Motor neuron (in vitro differentiated cells): ENCODE data around the gene HSF2BP. TPM values are rescaled to one million over a fixed set of nuclear protein-coding genes. Genes with fewer than 3 reads are reported as not detected.

Experiments used
- ATAC-seq, 8 experiments: fragments of 200-7000 bp; cut with Tn5 transposase; replicated peaks in 6 of 8; 2 replicates each; pipeline ENCODE4 v1.8.0; 2021; ENCODE audit warnings: mild to moderate bottlenecking in 8 of 8, moderate library complexity in 8 of 8
- H3K27ac ChIP-seq, 2 donors: fragments of 250-450 bp; sonication (Bioruptor Pico); 2 replicates each; pipeline ENCODE4 v1.9.0; 2021; ENCODE audit warnings: antibody characterized with exemption in 2 of 2, mild to moderate bottlenecking in 2 of 2, moderate library complexity in 1 of 2
- H3K4me1 ChIP-seq, 2 donors: fragments of 250-450 bp; sonication (Bioruptor Pico); replicated peaks in 1 of 2; 2 replicates each; pipeline ENCODE4 v1.6.1; 2021; ENCODE audit warnings: antibody characterized with exemption in 2 of 2, mild to moderate bottlenecking in 2 of 2, moderate library complexity in 1 of 2
- H3K4me3 ChIP-seq, 5 donors: fragments of 250-450 bp; sonication (Bioruptor Pico); 2 replicates each; pipeline ENCODE4 v1.9.0; 2021; ENCODE audit warnings: antibody characterized with exemption in 5 of 5, mild to moderate bottlenecking in 5 of 5, moderate library complexity in 4 of 5
- WGBS, 10 experiments: fragments of 450-650 bp; shearing (Covaris generic); methylation state at CpG; one replicate each; pipeline ENCODE4 v1.0.0; 2022; 5-methylcytosine and 5-hydroxymethylcytosine counted together
- in situ Hi-C, 9 experiments: fragments of 400-800 bp; cut with MboI; loops; one replicate each; pipeline ENCODE4 v1.15.0; 2021; ENCODE audit warnings: low sequenced_read_pairs in 9 of 9, low pct_unique_long_range_greater_than_20kb in 2 of 9; ENCODE audit not compliant: unreplicated experiment in 9 of 9
- total RNA-seq, 8 experiments: library from RNA; unstranded; fragments of 300-600 nt; gene quantifications; 2 replicates each; pipeline versions ENCODE4 v1.2.3 to v1.2.4, GENCODE V29; 2022

HSF2BP gene
- total RNA-seq, 8 experiments from 2014 or later = 0.71 to 2.0 (median 1.1) TPM

GRCh38 chr21:43694437-43695079, 35.3 kb upstream of the HSF2BP start:
- Histone ChIP-seq H3K4me3 (no peak overlapping the region), H3K4me1 (peaks cover 0 to under 1% of the 10 kb centered on the region in 2 donors), H3K27ac (no peak overlapping the region)
- peak in 1 of 8 experiments; percentile 18 for ATAC-seq
- in situ Hi-C loops = loop anchor here in 1 of 9 experiments (25.0 kb wide), 1 partner anchor 93 kb away; the partner anchor contains the start of genes CSTB and RRP1
- 78 to 100% (median 90%) methylated on average over 3 to 18 of the region's 27 CpGs for WGBS, 10 experiments

- Histone ChIP-seq H3K4me3 (no peak overlapping the region), H3K4me1 (no peaks in the 10 kb centered on the region), H3K27ac (no peak overlapping the region)
- in situ Hi-C loops = loop anchor here in 1 of 9 experiments (25.0 kb wide), 1 partner anchor 93 kb away; the partner anchor contains the start of genes CSTB and RRP1
- no peak for ATAC-seq
- 60 to 100% (median 100%) methylated on average over 1 to 5 of the region's 23 CpGs; no CpG with 5 or more reads in 1 of the 10 experiments for WGBS, 10 experiments
Observed at GRCh38 chr21:43693981-43694380, 34.7 kb upstream of the HSF2BP start.

- in situ Hi-C loops = loop anchor here in 1 of 9 experiments (25.0 kb wide), 1 partner anchor 94 kb away; the partner anchor contains the start of genes CSTB and RRP1
- no peak overlapping the region for H3K4me3 ChIP-seq
- H3K4me1 ChIP-seq = no peaks in the 10 kb centered on the region
- ATAC-seq = no peak
- 100% methylated on average over 2 to 3 of the region's 8 CpGs; no CpG with 5 or more reads in 7 of the 10 experiments for WGBS, 10 experiments
- H3K27ac ChIP-seq = no peak overlapping the region
Observed at GRCh38 chr21:43692949-43693348, 33.7 kb upstream of the HSF2BP start.

- 80 to 100% (median 100%) methylated on average over 1 to 4 of the region's 10 CpGs; no CpG with 5 or more reads in 2 of the 10 experiments for WGBS, 10 experiments
- Histone ChIP-seq H3K27ac (no peak overlapping the region), H3K4me3 (no peak overlapping the region), H3K4me1 (no peaks in the 10 kb centered on the region)
- in situ Hi-C loops = loop anchor here in 1 of 9 experiments (25.0 kb wide), 1 partner anchor 96 kb away; the partner anchor contains the start of genes CSTB and RRP1
- no peak for ATAC-seq
Observed at GRCh38 chr21:43691801-43692200, 32.5 kb upstream of the HSF2BP start.

- WGBS, 10 experiments = 93 to 100% (median 96%) methylated on average over 1 to 12 of the region's 25 CpGs; no CpG with 5 or more reads in 2 of the 10 experiments
Observed at GRCh38 chr21:43691086-43691795, 32.0 kb upstream of the HSF2BP start.

GRCh38 chr21:43690346-43690745, 31.1 kb upstream of the HSF2BP start:
- WGBS, 10 experiments = 87 to 100% (median 100%) methylated on average over 1 to 5 of the region's 7 CpGs; no CpG with 5 or more reads in 5 of the 10 experiments
- no peak overlapping the region for H3K27ac ChIP-seq
- H3K4me3 ChIP-seq = no peak overlapping the region
- in situ Hi-C loops = loop anchor here in 1 of 9 experiments (25.0 kb wide), 1 partner anchor 97 kb away; the partner anchor contains the start of genes CSTB and RRP1
- H3K4me1 ChIP-seq = no peaks in the 10 kb centered on the region
- ATAC-seq = no peak

More at GRCh38 chr21:43691086-43691795, 32.0 kb upstream of the HSF2BP start:
- Histone ChIP-seq H3K27ac (no peak overlapping the region), H3K4me3 (no peak overlapping the region), H3K4me1 (no peaks in the 10 kb centered on the region)
- no peak for ATAC-seq
- in situ Hi-C loops = loop anchor here in 1 of 9 experiments (25.0 kb wide), 1 partner anchor 96 kb away; the partner anchor contains the start of genes CSTB and RRP1

GRCh38 chr21:43689556-43690337, 30.5 kb upstream of the HSF2BP start:
- peak in 2 of 8 experiments; percentile 6 to 16 for ATAC-seq
- Histone ChIP-seq H3K4me3 (no peak overlapping the region), H3K27ac (no peak overlapping the region), H3K4me1 (no peaks in the 10 kb centered on the region)
- 80 to 97% (median 96%) methylated on average over 4 to 14 of the region's 32 CpGs; no CpG with 5 or more reads in 4 of the 10 experiments for WGBS, 10 experiments
- in situ Hi-C loops = loop anchor here in 1 of 9 experiments (25.0 kb wide), 1 partner anchor 98 kb away; the partner anchor contains the start of genes CSTB and RRP1

GRCh38 chr21:43688906-43689305, 29.6 kb upstream of the HSF2BP start:
- in situ Hi-C loops = loop anchor here in 1 of 9 experiments (25.0 kb wide), 1 partner anchor 98 kb away; the partner anchor contains the start of genes CSTB and RRP1
- Histone ChIP-seq H3K27ac (no peak overlapping the region), H3K4me1 (no peaks in the 10 kb centered on the region), H3K4me3 (no peak overlapping the region)
- no peak for ATAC-seq
- 100% methylated on average over 1 to 5 of the region's 12 CpGs; no CpG with 5 or more reads in 7 of the 10 experiments for WGBS, 10 experiments

GRCh38 chr21:43687566-43688399, 28.5 kb upstream of the HSF2BP start:
- H3K27ac ChIP-seq = no peak overlapping the region
- in situ Hi-C loops = loop anchor here in 1 of 9 experiments (25.0 kb wide), 1 partner anchor 100 kb away; the partner anchor contains the start of genes CSTB and RRP1
- WGBS, 10 experiments = 40 to 99% (median 91%) methylated on average over 1 to 14 of the region's 27 CpGs; no CpG with 5 or more reads in 3 of the 10 experiments

GRCh38 chr21:43686811-43687565, 27.7 kb upstream of the HSF2BP start:
- WGBS, 10 experiments = 80 to 100% (median 94%) methylated on average over 1 to 13 of the region's 21 CpGs; no CpG with 5 or more reads in 2 of the 10 experiments
- in situ Hi-C loops = loop anchor here in 1 of 9 experiments (25.0 kb wide), 1 partner anchor 100 kb away; the partner anchor contains the start of genes CSTB and RRP1
- no peak for ATAC-seq
- Histone ChIP-seq H3K4me3 (no peak overlapping the region), H3K4me1 (no peaks in the 10 kb centered on the region), H3K27ac (no peak overlapping the region)

More at GRCh38 chr21:43687566-43688399, 28.5 kb upstream of the HSF2BP start:
- ATAC-seq = peak in 4 of 8 experiments; percentile 27 to 40 (median 30)
- H3K4me3 ChIP-seq = no peak overlapping the region
- no peaks in the 10 kb centered on the region for H3K4me1 ChIP-seq

- 93 to 100% (median 100%) methylated on average over 1 to 3 of the region's 3 CpGs; no CpG with 5 or more reads in 3 of the 10 experiments for WGBS, 10 experiments
- in situ Hi-C loops = loop anchor here in 1 of 9 experiments (25.0 kb wide), 1 partner anchor 103 kb away; the partner anchor contains the start of genes CSTB and RRP1
- no peaks in the 10 kb centered on the region for H3K4me1 ChIP-seq
- no peak for ATAC-seq
- H3K27ac ChIP-seq = no peak overlapping the region
- no peak overlapping the region for H3K4me3 ChIP-seq
Observed at GRCh38 chr21:43684424-43684823, 25.1 kb upstream of the HSF2BP start.
